DOHH2 (cell line): ENCODE measurements around the gene CASP8AP2.
"Not testable (repeated sequence)": the region's sequence is repeated elsewhere in the genome, so short reads cannot be mapped to it uniquely, and the experiment has no call there.

Source experiments
- H3F3A ChIP-seq: fragments of 200-600 bp; sonication (generic), shearing (Covaris generic); 2 replicates; pipeline ENCODE4 v1.6.0; 2016; ENCODE audit warnings: antibody characterized with exemption, mild to moderate bottlenecking; ENCODE audit not compliant: control insufficient read depth, insufficient read depth
- H3K27ac ChIP-seq: fragments of 200-600 bp; sonication (generic); 2 replicates; pipeline ENCODE4 v1.5.1; 2014; ENCODE audit warnings: low read depth, mild to moderate bottlenecking, low read length, moderate library complexity
- H3K27me3 ChIP-seq: fragments of 200-600 bp; sonication (generic); 2 replicates; pipeline ENCODE4 v1.6.1; 2014; ENCODE audit warnings: mild to moderate bottlenecking, low read length, mixed read lengths; ENCODE audit not compliant: control insufficient read depth
- H3K36me3 ChIP-seq: fragments of 200-600 bp; sonication (generic); 2 replicates; pipeline ENCODE4 v1.6.1; 2014; ENCODE audit warnings: mild to moderate bottlenecking, low read length, moderate library complexity, mixed read lengths; ENCODE audit not compliant: control insufficient read depth
- H3K4me1 ChIP-seq: fragments of 200-600 bp; sonication (generic); 2 replicates; pipeline ENCODE4 v1.6.1; 2014; ENCODE audit warnings: mild to moderate bottlenecking, low read length, mixed read lengths; ENCODE audit not compliant: control insufficient read depth
- H3K4me2 ChIP-seq: fragments of 200-600 bp; sonication (generic); 2 replicates; pipeline ENCODE4 v1.6.0; 2014; ENCODE audit warnings: mild to moderate bottlenecking, low read length, moderate library complexity
- H3K4me3 ChIP-seq: fragments of 200-600 bp; sonication (generic); 2 replicates; pipeline ENCODE4 v1.5.1; 2014; ENCODE audit warnings: mild to moderate bottlenecking, low read length, mixed read lengths
- H3K79me2 ChIP-seq: fragments of 200-600 bp; sonication (generic); 2 replicates; pipeline ENCODE4 v1.6.1; 2014; ENCODE audit warnings: mild to moderate bottlenecking, low read length, mixed read lengths; ENCODE audit not compliant: control insufficient read depth
- H3K9me2 ChIP-seq: fragments of 200-600 bp; sonication (generic); replicated peaks from 2 replicates; pipeline ENCODE4 v1.6.1; 2014; ENCODE audit warnings: mild to moderate bottlenecking, low read length, mixed read lengths; ENCODE audit not compliant: control insufficient read depth
- H3K9me3 ChIP-seq: fragments of 200-600 bp; sonication (generic); 2 replicates; pipeline ENCODE4 v1.6.1; 2014; ENCODE audit warnings: antibody characterized with exemption, low read length, mixed read lengths; ENCODE audit not compliant: control insufficient read depth, insufficient read depth
- H4K20me1 ChIP-seq: fragments of 200-600 bp; sonication (generic); 2 replicates; pipeline ENCODE4 v1.6.0; 2014; ENCODE audit warnings: low read depth, mild to moderate bottlenecking, antibody characterized with exemption, low read length, moderate library complexity; ENCODE audit not compliant: control insufficient read depth, insufficient read depth
- EZH2phosphoT487 ChIP-seq: fragments of 200-600 bp; sonication (generic); IDR thresholded peaks from 2 replicates; pipeline ENCODE4 v1.6.1; 2017; ENCODE audit warnings: borderline replicate concordance, mild to moderate bottlenecking, antibody characterized with exemption, low read length, moderate library complexity, mixed read lengths
- TF ChIP-seq, protein P1 (sequence below): fragments of 200-600 bp; sonication (generic); IDR thresholded peaks from one replicate; pipeline ENCODE4 v1.5.1; 2014; ENCODE audit warnings: antibody characterized with exemption, mild to moderate bottlenecking, low read depth, low read length; ENCODE audit not compliant: poor library complexity, severe bottlenecking

The CASP8AP2 gene

DNA sequence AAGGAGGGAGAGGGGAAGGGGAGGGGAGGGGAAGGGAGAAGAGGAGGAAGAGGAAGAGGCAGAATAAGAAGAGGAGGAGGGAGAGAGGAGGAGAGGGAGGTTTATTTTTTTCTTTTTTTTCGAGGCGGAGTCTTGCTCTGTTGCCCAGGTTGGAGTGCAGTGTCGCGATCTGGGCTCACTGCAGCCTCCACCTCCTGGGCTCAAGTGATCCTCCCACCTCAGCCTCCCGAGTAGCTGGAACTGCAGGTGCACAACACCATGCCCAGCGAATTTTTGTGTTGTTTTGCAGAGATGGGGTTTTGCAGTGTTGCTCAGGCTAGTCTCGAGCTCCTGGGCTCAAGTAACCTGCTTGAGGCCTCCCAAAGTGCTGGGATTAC is 58.4 kb downstream of the CASP8AP2 start:
- no peak for TF ChIP-seq EZH2phosphoT487
- TF ChIP-seq, protein P1, sequence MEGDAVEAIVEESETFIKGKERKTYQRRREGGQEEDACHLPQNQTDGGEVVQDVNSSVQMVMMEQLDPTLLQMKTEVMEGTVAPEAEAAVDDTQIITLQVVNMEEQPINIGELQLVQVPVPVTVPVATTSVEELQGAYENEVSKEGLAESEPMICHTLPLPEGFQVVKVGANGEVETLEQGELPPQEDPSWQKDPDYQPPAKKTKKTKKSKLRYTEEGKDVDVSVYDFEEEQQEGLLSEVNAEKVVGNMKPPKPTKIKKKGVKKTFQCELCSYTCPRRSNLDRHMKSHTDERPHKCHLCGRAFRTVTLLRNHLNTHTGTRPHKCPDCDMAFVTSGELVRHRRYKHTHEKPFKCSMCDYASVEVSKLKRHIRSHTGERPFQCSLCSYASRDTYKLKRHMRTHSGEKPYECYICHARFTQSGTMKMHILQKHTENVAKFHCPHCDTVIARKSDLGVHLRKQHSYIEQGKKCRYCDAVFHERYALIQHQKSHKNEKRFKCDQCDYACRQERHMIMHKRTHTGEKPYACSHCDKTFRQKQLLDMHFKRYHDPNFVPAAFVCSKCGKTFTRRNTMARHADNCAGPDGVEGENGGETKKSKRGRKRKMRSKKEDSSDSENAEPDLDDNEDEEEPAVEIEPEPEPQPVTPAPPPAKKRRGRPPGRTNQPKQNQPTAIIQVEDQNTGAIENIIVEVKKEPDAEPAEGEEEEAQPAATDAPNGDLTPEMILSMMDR: no peak
- no peaks in the 10 kb centered on the region for H3K9me2 ChIP-seq
- H3K4me1 ChIP-seq: peaks cover 13% of the 10 kb centered on the region
- no peaks in the 10 kb centered on the region for H3K36me3 ChIP-seq
- no peaks in the 10 kb centered on the region for H4K20me1 ChIP-seq
- H3K4me3 ChIP-seq: no peak overlapping the region
- no peak overlapping the region for H3K4me2 ChIP-seq
- H3K79me2 ChIP-seq: no peaks in the 10 kb centered on the region
- H3K27ac ChIP-seq: no peak overlapping the region
- H3K27me3 ChIP-seq: peaks cover 9% of the 10 kb centered on the region
- no peaks in the 10 kb centered on the region for H3K9me3 ChIP-seq
- H3F3A ChIP-seq: no peaks in the 10 kb centered on the region; the same call in 1 of the 2 replicates

DNA sequence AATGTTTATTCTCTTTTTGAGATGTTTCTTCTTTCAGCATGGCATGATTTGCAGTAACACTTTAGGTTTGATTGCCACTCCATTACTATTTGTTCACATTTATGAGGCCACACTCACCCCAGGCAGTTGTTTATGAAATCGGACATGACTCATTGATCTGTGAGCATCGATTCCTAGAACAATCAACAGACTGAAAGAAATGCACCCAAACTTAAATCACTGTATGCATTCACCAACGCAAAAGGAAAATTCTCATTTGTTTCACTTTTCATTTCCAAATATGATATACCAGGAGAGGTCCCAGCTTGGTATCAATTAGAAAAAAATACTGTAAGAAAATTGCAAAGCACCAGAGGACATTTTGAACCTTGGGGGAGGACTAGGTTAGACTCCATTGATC is 59.2 kb downstream of the CASP8AP2 start:
- TF ChIP-seq, protein P1: no peak
- TF ChIP-seq EZH2phosphoT487: no peak
- peaks cover 12% of the 10 kb centered on the region for H3K27me3 ChIP-seq
- H3F3A ChIP-seq: no peaks in the 10 kb centered on the region; the same call in 1 of the 2 replicates
- no peak overlapping the region for H3K4me2 ChIP-seq
- H3K9me3 ChIP-seq: no peaks in the 10 kb centered on the region
- H3K36me3 ChIP-seq: no peaks in the 10 kb centered on the region
- no peak overlapping the region for H3K4me3 ChIP-seq
- H3K79me2 ChIP-seq: no peaks in the 10 kb centered on the region
- no peak overlapping the region for H3K27ac ChIP-seq
- H3K9me2 ChIP-seq: no peaks in the 10 kb centered on the region
- peaks cover 13% of the 10 kb centered on the region for H3K4me1 ChIP-seq
- H4K20me1 ChIP-seq: no peaks in the 10 kb centered on the region

DNA sequence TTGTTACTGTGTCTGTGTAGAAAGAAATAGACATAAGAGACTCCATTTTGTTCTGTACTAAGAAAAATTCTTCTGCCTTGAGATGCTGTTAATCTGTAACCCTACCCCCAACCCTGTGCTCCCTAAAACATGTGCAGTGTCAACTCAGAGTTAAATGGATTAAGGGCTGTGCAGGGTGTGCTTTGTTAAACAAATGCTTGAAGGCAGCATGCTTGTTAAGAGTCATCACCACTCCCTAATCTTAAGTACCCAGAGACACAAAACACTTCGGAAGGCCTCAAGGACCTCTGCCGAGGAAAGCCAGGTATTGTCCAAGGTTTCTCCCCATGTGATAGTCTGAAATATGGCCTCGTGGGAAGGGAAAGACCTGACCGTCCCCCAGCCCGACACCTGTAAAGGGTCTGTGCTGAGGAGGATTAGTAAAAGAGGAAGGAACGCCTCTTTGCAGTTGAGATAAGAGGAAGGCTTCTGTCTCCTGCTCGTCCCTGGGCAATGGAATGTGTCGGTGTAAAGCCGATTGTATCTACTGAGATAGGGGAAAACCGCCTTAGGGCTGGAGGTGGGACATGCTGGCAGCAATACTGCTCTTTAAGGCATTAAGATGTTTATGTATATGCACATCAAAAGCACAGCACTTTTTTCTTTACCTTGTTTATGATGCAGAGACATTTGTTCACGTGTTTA is 61.3 kb downstream of the CASP8AP2 start:
- H3K4me1 ChIP-seq: peaks cover 13% of the 10 kb centered on the region
- not testable (repeated sequence) for H3K27ac ChIP-seq, H3K36me3 ChIP-seq, H3K9me2 ChIP-seq, H3F3A ChIP-seq, H3K79me2 ChIP-seq, H4K20me1 ChIP-seq, H3K9me3 ChIP-seq, H3K4me3 ChIP-seq
- peak overlapping the region; percentile 24; the same call in 1 of the 2 replicates for H3K4me2 ChIP-seq
- peaks cover 25% of the 10 kb centered on the region for H3K27me3 ChIP-seq

DNA sequence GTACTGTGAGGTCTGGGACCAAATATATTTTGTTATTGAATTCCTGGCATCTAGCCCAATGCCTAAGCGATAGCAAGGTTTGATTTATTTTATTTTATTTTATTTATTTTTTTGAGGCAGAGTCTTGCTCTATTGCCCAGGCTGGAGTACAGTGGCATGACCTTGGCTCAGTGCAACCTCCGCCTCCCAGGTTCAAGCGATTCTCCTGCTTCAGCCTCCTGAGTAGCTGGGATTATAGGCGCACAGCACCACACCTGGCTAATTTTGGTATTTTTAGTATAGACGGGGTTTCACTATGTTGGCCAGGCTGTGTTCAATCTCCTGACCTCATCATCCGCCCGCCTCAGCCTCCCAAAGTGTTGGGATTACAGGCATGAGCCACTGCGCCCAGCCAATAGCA is 62.9 kb downstream of the CASP8AP2 start:
- H3K79me2 ChIP-seq, H3K36me3 ChIP-seq, H3K4me2 ChIP-seq, H3K9me2 ChIP-seq, H3K9me3 ChIP-seq, H3F3A ChIP-seq, H3K27ac ChIP-seq, H4K20me1 ChIP-seq, H3K4me3 ChIP-seq: not testable (repeated sequence)
- peaks cover 32% of the 10 kb centered on the region for H3K27me3 ChIP-seq
- peaks cover 13% of the 10 kb centered on the region for H3K4me1 ChIP-seq
